WTC11 (cell line): Measurements from ENCODE around the gene HECTD4. TPM values are rescaled to one million over a fixed set of nuclear protein-coding genes. Genes with fewer than 3 reads are reported as not detected.

ENCODE experiments used
- AR ChIP-seq: fragments of 250-450 bp; sonication (Bioruptor Pico); IDR thresholded peaks from 2 replicates; pipeline ENCODE4 v1.9.0; 2021; ENCODE audit warnings: mild to moderate bottlenecking
- ATF2 ChIP-seq: sonication (generic); formaldehyde crosslinking; IDR thresholded peaks from 2 replicates; pipeline ENCODE4 v1.8.1; 2022; ENCODE audit warnings: low read depth, missing genetic modification reagents, borderline replicate concordance
- ATF6 ChIP-seq: sonication (generic); formaldehyde crosslinking; IDR thresholded peaks from 2 replicates; pipeline ENCODE4 v1.8.1; 2023; ENCODE audit warnings: mild to moderate bottlenecking, missing genetic modification reagents
- E2F4 ChIP-seq: sonication (generic); formaldehyde crosslinking; IDR thresholded peaks from 2 replicates; pipeline ENCODE4 v1.8.1; 2022; ENCODE audit warnings: low read depth, mild to moderate bottlenecking, moderate library complexity, missing genetic modification reagents, borderline replicate concordance
- ERG ChIP-seq: fragments of 250-450 bp; sonication (Bioruptor Pico); IDR thresholded peaks from 2 replicates; pipeline ENCODE4 v1.8.0; 2021; ENCODE audit warnings: mild to moderate bottlenecking
- GTF2I ChIP-seq: fragments of 250-450 bp; sonication (Bioruptor Pico); conservative IDR thresholded peaks from 2 replicates; pipeline ENCODE4 v1.4.0; 2021; ENCODE audit warnings: mild to moderate bottlenecking
- HMGA2 ChIP-seq: fragments of 250-450 bp; sonication (Bioruptor Pico); IDR thresholded peaks from 2 replicates; pipeline ENCODE4 v1.4.0; 2021; ENCODE audit warnings: mild to moderate bottlenecking, moderate library complexity
- JUN ChIP-seq: sonication (generic); formaldehyde crosslinking; IDR thresholded peaks from 2 replicates; pipeline ENCODE4 v1.8.0; 2023; ENCODE audit warnings: mild to moderate bottlenecking, missing genetic modification reagents
- KAT7 ChIP-seq: sonication (generic); formaldehyde crosslinking; IDR thresholded peaks from 2 replicates; pipeline ENCODE4 v1.8.1; 2023; ENCODE audit warnings: missing genetic modification reagents, mild to moderate bottlenecking, borderline replicate concordance
- MYBL2 ChIP-seq: sonication (generic); formaldehyde crosslinking; IDR thresholded peaks from 2 replicates; pipeline ENCODE4 v1.8.1; 2023; ENCODE audit warnings: mild to moderate bottlenecking, moderate library complexity, missing genetic modification reagents
- SP1 ChIP-seq: sonication (generic); formaldehyde crosslinking; conservative IDR thresholded peaks from 2 replicates; pipeline ENCODE4 v1.8.1; 2022; ENCODE audit warnings: missing genetic modification reagents
- STAT6 ChIP-seq: sonication (generic); formaldehyde crosslinking; conservative IDR thresholded peaks from 2 replicates; pipeline ENCODE4 v1.8.1; 2023; ENCODE audit warnings: mild to moderate bottlenecking, low read depth, missing genetic modification reagents, moderate library complexity
- ZBTB43 ChIP-seq: sonication (generic); formaldehyde crosslinking; IDR thresholded peaks from 2 replicates; pipeline ENCODE4 v1.8.1; 2023; ENCODE audit warnings: mild to moderate bottlenecking, missing genetic modification reagents
- ZNF219 ChIP-seq: sonication (generic); formaldehyde crosslinking; IDR thresholded peaks from 2 replicates; pipeline ENCODE4 v1.8.0; 2023; ENCODE audit warnings: missing genetic modification reagents, mild to moderate bottlenecking, borderline replicate concordance
- ZNF281 ChIP-seq: sonication (generic); formaldehyde crosslinking; IDR thresholded peaks from 2 replicates; pipeline ENCODE4 v1.8.0; 2023; ENCODE audit warnings: mild to moderate bottlenecking, missing genetic modification reagents
- ZNF396 ChIP-seq: fragments of 250-450 bp; sonication (Bioruptor Pico); IDR thresholded peaks from 2 replicates; pipeline ENCODE4 v1.8.0; 2021; ENCODE audit warnings: mild to moderate bottlenecking, moderate library complexity, borderline replicate concordance
- ZNF416 ChIP-seq: fragments of 250-450 bp; sonication (Bioruptor Pico); IDR thresholded peaks from 2 replicates; pipeline ENCODE4 v1.9.0; 2021; ENCODE audit warnings: mild to moderate bottlenecking, inconsistent platforms
- ZNF425 ChIP-seq: fragments of 250-450 bp; sonication (Bioruptor Pico); conservative IDR thresholded peaks from 2 replicates; pipeline ENCODE4 v1.9.0; 2021; ENCODE audit warnings: mild to moderate bottlenecking
- total RNA-seq: library from RNA; stranded (reverse); gene quantifications from 3 replicates; pipeline ENCODE4 v1.2.3, GENCODE V29; 2021

HECTD4 gene
- total RNA-seq, 1 experiment from 2014 or later, result 31.7 TPM

GRCh38 chr12:112409064-112409905, 27.1 kb upstream of the HECTD4 start, which contains the start of gene RPL6 (continued):
- no peak for TF ChIP-seq ZNF281 (CRISPR knock-in tag)
- TF ChIP-seq ERG (CRISPR knock-in tag), result peak; percentile 88; the same call in 1 of the 2 replicates
- no peak for TF ChIP-seq MYBL2 (CRISPR knock-in tag)
- no peak for TF ChIP-seq ZNF425
- TF ChIP-seq E2F4, result no peak
- no peak for TF ChIP-seq ATF2 (CRISPR knock-in tag)
- peak; percentile 16; the same call in 1 of the 2 replicates for TF ChIP-seq SP1 (CRISPR knock-in tag)
- peak; percentile 91 for TF ChIP-seq ZNF416 (CRISPR knock-in tag)
- TF ChIP-seq GTF2I (CRISPR knock-in tag), result peak; percentile 93
- TF ChIP-seq JUN (CRISPR knock-in tag), result no peak
- TF ChIP-seq AR (CRISPR knock-in tag), result peak; percentile 87
- TF ChIP-seq KAT7 (CRISPR knock-in tag), result 0 out of 2 replicates have a peak, but pooled peaks have one; percentile 59
- no peak for TF ChIP-seq ATF6 (CRISPR knock-in tag)
- TF ChIP-seq ZNF396 (CRISPR knock-in tag), result 0 out of 2 replicates have a peak, but pooled peaks have one; percentile 4
- no peak for TF ChIP-seq STAT6 (CRISPR knock-in tag)
- TF ChIP-seq HMGA2 (CRISPR knock-in tag), result no peak
- no peak for TF ChIP-seq ZBTB43
- no peak for TF ChIP-seq ZNF219 (CRISPR knock-in tag)
